HG03060 (cell line): ENCODE data around the gene TRDMT1.
"Not testable (repeated sequence)": the region's sequence is repeated elsewhere in the genome, so short reads cannot be mapped to it uniquely, and the experiment has no call there.

Source experiments
- ATAC-seq: cut with Tn5 transposase; IDR thresholded peaks from one replicate; pipeline ENCODE4 v1.9.1; 2021; ENCODE audit warnings: low read depth, moderate number of reproducible peaks; ENCODE audit not compliant: unreplicated experiment

The TRDMT1 gene

GRCh38 chr10:17143055-17143690 lies 58.3 kb downstream of the TRDMT1 start:
- ATAC-seq = no peak

- no peak for ATAC-seq
These were observed 59.8 kb downstream of the TRDMT1 start for GRCh38 chr10:17141504-17142229.

GRCh38 chr10:17140386-17140761 lies 61.1 kb downstream of the TRDMT1 start:
- ATAC-seq = no peak

GRCh38 chr10:17138460-17139042 lies 62.9 kb downstream of the TRDMT1 start:
- ATAC-seq = no peak

GRCh38 chr10:17134737-17135260 lies 66.7 kb downstream of the TRDMT1 start:
- ATAC-seq = no peak

- ATAC-seq = no peak
These were observed 67.2 kb downstream of the TRDMT1 start for GRCh38 chr10:17134282-17134681.

GRCh38 chr10:17129741-17130140 lies 71.7 kb downstream of the TRDMT1 start, which contains the start of gene CUBN:
Gene CUBN, minus strand, starts transcription at chr10:17129811. Its CDS starts 46 bp downstream, at chr10:17129765.
- no peak for ATAC-seq

- ATAC-seq = no peak
These were observed 73.2 kb downstream of the TRDMT1 start for GRCh38 chr10:17128261-17128660.

GRCh38 chr10:17126327-17126726 lies 75.1 kb downstream of the TRDMT1 start:
- ATAC-seq = no peak

GRCh38 chr10:17125206-17125893 lies 76.1 kb downstream of the TRDMT1 start:
- no peak for ATAC-seq

GRCh38 chr10:17123961-17124360 lies 77.5 kb downstream of the TRDMT1 start:
- no peak for ATAC-seq

GRCh38 chr10:17122726-17123661 lies 78.5 kb downstream of the TRDMT1 start:
- no peak for ATAC-seq

GRCh38 chr10:17122052-17122451 lies 79.4 kb downstream of the TRDMT1 start:
- ATAC-seq = no peak

- ATAC-seq = no peak
These were observed 80.8 kb downstream of the TRDMT1 start for GRCh38 chr10:17120694-17121093.

- ATAC-seq = no peak
These were observed 81.6 kb downstream of the TRDMT1 start for GRCh38 chr10:17119845-17120244.

GRCh38 chr10:17116193-17116592 lies 85.3 kb downstream of the TRDMT1 start:
- ATAC-seq = no peak

- no peak for ATAC-seq
These were observed 85.8 kb downstream of the TRDMT1 start for GRCh38 chr10:17115683-17116082.

- not testable (repeated sequence) for ATAC-seq
These were observed 86.5 kb downstream of the TRDMT1 start for GRCh38 chr10:17114878-17115444.

GRCh38 chr10:17113889-17114540 lies 87.5 kb downstream of the TRDMT1 start:
- ATAC-seq = no peak
